Gastroesophageal sphincter (tissue), 3 donors: Measurements from ENCODE around the gene GSTT4.

Source experiments
- POLR2A ChIP-seq, 2 donors: fragments of 450-650 bp; IDR thresholded peaks; one replicate each; pipeline ENCODE4 v1.6.1; 2017; ENCODE audit warnings: antibody characterized with exemption in 2 of 2, mild to moderate bottlenecking in 2 of 2, moderate library complexity in 1 of 2
- TF ChIP-seq, protein P1 (sequence below), 4 experiments: fragments of 200-600 bp in 2 of 4; fragments of 450-650 bp in 2 of 4; sonication (generic) in 1 of 4; IDR thresholded peaks; one replicate each; pipeline ENCODE4 v1.5.1; 2017 to 2019; ENCODE audit warnings: antibody characterized with exemption in 4 of 4, mild to moderate bottlenecking in 2 of 4, moderate library complexity in 2 of 4

- no peak for TF ChIP-seq POLR2A (IDR thresholded peaks at IDR 0.05)
- TF ChIP-seq, protein P1, sequence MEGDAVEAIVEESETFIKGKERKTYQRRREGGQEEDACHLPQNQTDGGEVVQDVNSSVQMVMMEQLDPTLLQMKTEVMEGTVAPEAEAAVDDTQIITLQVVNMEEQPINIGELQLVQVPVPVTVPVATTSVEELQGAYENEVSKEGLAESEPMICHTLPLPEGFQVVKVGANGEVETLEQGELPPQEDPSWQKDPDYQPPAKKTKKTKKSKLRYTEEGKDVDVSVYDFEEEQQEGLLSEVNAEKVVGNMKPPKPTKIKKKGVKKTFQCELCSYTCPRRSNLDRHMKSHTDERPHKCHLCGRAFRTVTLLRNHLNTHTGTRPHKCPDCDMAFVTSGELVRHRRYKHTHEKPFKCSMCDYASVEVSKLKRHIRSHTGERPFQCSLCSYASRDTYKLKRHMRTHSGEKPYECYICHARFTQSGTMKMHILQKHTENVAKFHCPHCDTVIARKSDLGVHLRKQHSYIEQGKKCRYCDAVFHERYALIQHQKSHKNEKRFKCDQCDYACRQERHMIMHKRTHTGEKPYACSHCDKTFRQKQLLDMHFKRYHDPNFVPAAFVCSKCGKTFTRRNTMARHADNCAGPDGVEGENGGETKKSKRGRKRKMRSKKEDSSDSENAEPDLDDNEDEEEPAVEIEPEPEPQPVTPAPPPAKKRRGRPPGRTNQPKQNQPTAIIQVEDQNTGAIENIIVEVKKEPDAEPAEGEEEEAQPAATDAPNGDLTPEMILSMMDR (IDR thresholded peaks at IDR 0.05): no peak
Observed at GRCh38 chr22:24037851-24038765, 32.9 kb upstream of the GSTT4 start.
